ENCODE data around the gene GRM8.
"Not testable (repeated sequence)": the region's sequence is repeated elsewhere in the genome, so short reads cannot be mapped to it uniquely, and the experiment has no call there.

DNA sequence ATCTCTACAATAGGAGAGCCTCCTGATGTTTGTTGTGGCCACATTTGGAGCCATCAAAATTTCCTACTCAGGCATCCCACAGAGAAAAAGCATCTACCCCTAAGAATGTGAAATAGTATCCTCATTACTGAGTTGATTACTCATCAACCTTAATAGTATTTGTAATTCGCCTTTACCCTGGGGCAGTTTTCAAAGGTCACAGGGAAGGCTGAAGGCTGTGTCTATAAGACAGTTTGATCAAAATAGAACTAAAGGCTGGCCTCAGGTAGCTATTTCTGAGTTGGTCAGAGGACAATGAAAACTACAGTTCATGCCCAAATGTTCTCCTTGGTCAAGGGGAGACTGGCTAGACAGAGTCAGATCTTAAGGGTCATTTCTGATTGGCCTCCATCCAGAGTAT is 370.0 kb downstream of the GRM8 start:
- TF ChIP-seq, protein P1, sequence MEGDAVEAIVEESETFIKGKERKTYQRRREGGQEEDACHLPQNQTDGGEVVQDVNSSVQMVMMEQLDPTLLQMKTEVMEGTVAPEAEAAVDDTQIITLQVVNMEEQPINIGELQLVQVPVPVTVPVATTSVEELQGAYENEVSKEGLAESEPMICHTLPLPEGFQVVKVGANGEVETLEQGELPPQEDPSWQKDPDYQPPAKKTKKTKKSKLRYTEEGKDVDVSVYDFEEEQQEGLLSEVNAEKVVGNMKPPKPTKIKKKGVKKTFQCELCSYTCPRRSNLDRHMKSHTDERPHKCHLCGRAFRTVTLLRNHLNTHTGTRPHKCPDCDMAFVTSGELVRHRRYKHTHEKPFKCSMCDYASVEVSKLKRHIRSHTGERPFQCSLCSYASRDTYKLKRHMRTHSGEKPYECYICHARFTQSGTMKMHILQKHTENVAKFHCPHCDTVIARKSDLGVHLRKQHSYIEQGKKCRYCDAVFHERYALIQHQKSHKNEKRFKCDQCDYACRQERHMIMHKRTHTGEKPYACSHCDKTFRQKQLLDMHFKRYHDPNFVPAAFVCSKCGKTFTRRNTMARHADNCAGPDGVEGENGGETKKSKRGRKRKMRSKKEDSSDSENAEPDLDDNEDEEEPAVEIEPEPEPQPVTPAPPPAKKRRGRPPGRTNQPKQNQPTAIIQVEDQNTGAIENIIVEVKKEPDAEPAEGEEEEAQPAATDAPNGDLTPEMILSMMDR (IDR thresholded peaks at IDR 0.05; ENCODE audit: low read depth, low read length, missing input control), result not testable (repeated sequence)
- not testable (repeated sequence) for TF ChIP-seq YY1 (IDR thresholded peaks at IDR 0.05)
